ENCODE results near the gene PLEKHM3.

GRCh38 chr2:207919164-207919919 lies 106.0 kb downstream of the PLEKHM3 start:
- TF ChIP-seq PRDM10 (tag by site-specific recombination; IDR thresholded peaks at IDR 0.05) = no peak
- no peak for TF ChIP-seq ZNF510 (tag by site-specific recombination; IDR thresholded peaks at IDR 0.05; ENCODE audit: insufficient replicate concordance)
- no peak for TF ChIP-seq ZNF335 (tag by site-specific recombination; conservative IDR thresholded peaks at IDR 0.05)
- no peak for TF ChIP-seq ZNF548 (tag by site-specific recombination; IDR thresholded peaks at IDR 0.05)
- TF ChIP-seq YY1 (tag by site-specific recombination; IDR thresholded peaks at IDR 0.05) = no peak
- no peak for TF ChIP-seq CTCF (tag by site-specific recombination; IDR thresholded peaks at IDR 0.05)
- TF ChIP-seq ZXDB (tag by site-specific recombination; IDR thresholded peaks at IDR 0.05) = no peak
